Lung (tissue), 11 donors: Measurements from ENCODE around the gene PRIM2. TPM values are rescaled to one million over a fixed set of nuclear protein-coding genes. Genes with fewer than 3 reads are reported as not detected.
"Not testable (repeated sequence)": the region's sequence is repeated elsewhere in the genome, so short reads cannot be mapped to it uniquely, and the experiment has no call there.

ENCODE experiments used
- ATAC-seq: fragments of 200-7000 bp; cut with Tn5 transposase; one replicate; pipeline ENCODE4 v1.9.1; 2020; ENCODE audit warnings: moderate number of reproducible peaks; ENCODE audit not compliant: insufficient read depth, low FRiP score
- DNase-seq, 3 donors: peaks; one replicate each; pipeline ENCODE4 v3.0.0-alpha.2; 2013 to 2017
- H3K27ac ChIP-seq, 2 donors: one replicate each; pipeline ENCODE4 v1.5.1; 2013; ENCODE audit warnings: mild to moderate bottlenecking in 2 of 2, moderate library complexity in 2 of 2, control low read depth in 1 of 2, inconsistent platforms in 1 of 2, low read depth in 1 of 2, low read length in 1 of 2
- H3K27me3 ChIP-seq, 3 donors: one replicate each; pipeline ENCODE4 v1.5.1; 2013; ENCODE audit warnings: low read length in 2 of 3; ENCODE audit not compliant: control insufficient read depth in 3 of 3, insufficient read depth in 3 of 3
- H3K36me3 ChIP-seq, 4 donors: one replicate each; pipeline ENCODE4 v1.5.1; 2013; ENCODE audit warnings: low read length in 4 of 4, mild to moderate bottlenecking in 1 of 4, moderate library complexity in 1 of 4; ENCODE audit not compliant: control insufficient read depth in 4 of 4, insufficient read depth in 4 of 4
- H3K4me1 ChIP-seq, 5 donors: one replicate each; pipeline ENCODE4 v1.5.1; 2013; ENCODE audit warnings: low read length in 5 of 5, mild to moderate bottlenecking in 2 of 5, moderate library complexity in 1 of 5; ENCODE audit not compliant: control insufficient read depth in 5 of 5, insufficient read depth in 5 of 5
- H3K4me3 ChIP-seq: one replicate; pipeline ENCODE4 v1.5.1; 2013; ENCODE audit warnings: mild to moderate bottlenecking, control low read depth, moderate library complexity
- H3K9ac ChIP-seq, 2 donors: one replicate each; pipeline ENCODE4 v1.5.1; 2013; ENCODE audit warnings: low read length in 2 of 2, control low read depth in 1 of 2; ENCODE audit not compliant: insufficient read depth in 1 of 2
- H3K9me3 ChIP-seq, 4 donors: one replicate each; pipeline ENCODE4 v1.5.1; 2013; ENCODE audit warnings: low read length in 3 of 4, mild to moderate bottlenecking in 1 of 4, moderate library complexity in 1 of 4; ENCODE audit not compliant: control insufficient read depth in 4 of 4, insufficient read depth in 3 of 4
- WGBS, 2 donors: extraction: QIAGEN DNeasy Blood & Tissue Kit; methylation state at CpG; one replicate each; pipeline ENCODE4 v1.1.7; 2013; 5-methylcytosine and 5-hydroxymethylcytosine counted together
- polyA plus RNA-seq, 2 donors: library from polyadenylated mRNA; stranded (reverse); fragments of 200-250 nt; gene quantifications; one replicate each; pipeline ENCODE4 v1.2.1, GENCODE V29; 2013
- small RNA-seq: library from RNA; depleted of rRNA; stranded (forward); fragments of <200 nt; gene quantifications from one replicate; pipeline ENCODE3, GENCODE V24; 2014; ENCODE audit warnings: low replicate concordance
- total RNA-seq, 2 donors: library from RNA; depleted of rRNA in 1 of 2; stranded (reverse); fragments of >200 nt in 1 of 2; gene quantifications; one replicate each; pipeline ENCODE4 v1.2.1, GENCODE V29; 2014 to 2021
- donor health status: Bipolar disorder and iron deficiency.
- donor health status: healthy.
- donor health status: DM: yes; HTN: yes; CAD: no.

PRIM2 gene
- total and polyA plus RNA-seq, 4 donors = 4.0 to 21.8 (median 6.6) TPM

DNA sequence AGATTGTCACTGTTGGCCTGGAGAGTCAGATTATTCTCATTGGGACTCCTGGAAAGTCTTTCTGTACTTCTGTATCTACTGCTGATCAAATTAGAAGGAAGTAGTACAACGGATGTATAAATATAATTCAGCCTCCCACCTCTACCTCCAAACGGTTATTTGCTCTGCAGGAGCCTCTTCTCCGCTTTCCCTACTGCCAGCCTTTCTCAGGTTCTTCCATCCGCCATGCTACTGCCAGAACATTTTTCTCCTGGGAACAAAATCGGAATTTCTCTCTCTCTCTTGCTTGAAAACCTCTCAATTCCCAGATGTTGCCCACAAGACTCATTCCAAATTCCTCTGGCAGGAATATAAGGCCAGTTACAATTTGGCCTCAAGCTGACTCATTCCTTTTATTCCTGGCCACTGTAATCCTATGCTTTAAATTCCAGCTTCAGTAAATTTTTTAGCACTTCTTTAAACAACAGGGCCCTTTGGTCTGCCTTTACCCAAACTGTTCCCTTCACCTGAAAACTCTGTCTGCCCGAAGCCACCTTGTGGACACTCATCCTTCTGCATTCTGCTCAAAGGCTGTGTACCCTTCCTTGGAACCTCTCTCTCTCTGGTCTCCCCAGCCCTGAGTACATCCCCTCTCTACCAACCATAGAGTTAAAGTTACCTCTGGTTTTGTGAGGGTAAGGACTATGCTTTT, 354.7 kb downstream of the PRIM2 start:
- not testable (repeated sequence) for H3K27ac ChIP-seq, H3K9ac ChIP-seq, DNase-seq, H3K9me3 ChIP-seq, H3K4me1 ChIP-seq, ATAC-seq, H3K4me3 ChIP-seq, H3K36me3 ChIP-seq, H3K27me3 ChIP-seq
- WGBS, 2 donors = 73 to 80% methylated on average over 6 of the region's 6 CpGs

DNA sequence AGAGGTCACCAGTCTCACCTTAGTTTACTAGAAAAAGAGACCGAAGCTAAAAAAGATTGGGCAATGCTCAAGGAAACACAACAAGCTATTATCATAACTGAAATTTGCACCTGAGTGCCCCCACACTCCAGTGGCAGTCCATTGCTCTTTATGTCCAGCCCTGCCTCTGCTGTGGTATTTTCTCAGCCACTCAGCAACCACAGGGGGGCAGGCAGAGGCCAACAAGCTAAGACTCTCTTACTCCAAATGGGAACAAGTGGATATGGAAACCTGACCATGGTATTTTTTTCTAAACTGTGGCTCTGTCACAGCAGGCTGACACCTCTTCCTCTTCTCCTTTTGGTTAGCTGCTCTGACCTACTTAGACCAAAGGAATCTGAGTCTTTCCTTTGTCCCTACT, 355.9 kb downstream of the PRIM2 start:
- not testable (repeated sequence) for H3K36me3 ChIP-seq, ATAC-seq, H3K27me3 ChIP-seq, H3K9ac ChIP-seq, H3K4me3 ChIP-seq, H3K4me1 ChIP-seq, DNase-seq, H3K27ac ChIP-seq, H3K9me3 ChIP-seq
- 70 to 78% methylated on average over 1 of the region's 1 CpG for WGBS, 2 donors

DNA sequence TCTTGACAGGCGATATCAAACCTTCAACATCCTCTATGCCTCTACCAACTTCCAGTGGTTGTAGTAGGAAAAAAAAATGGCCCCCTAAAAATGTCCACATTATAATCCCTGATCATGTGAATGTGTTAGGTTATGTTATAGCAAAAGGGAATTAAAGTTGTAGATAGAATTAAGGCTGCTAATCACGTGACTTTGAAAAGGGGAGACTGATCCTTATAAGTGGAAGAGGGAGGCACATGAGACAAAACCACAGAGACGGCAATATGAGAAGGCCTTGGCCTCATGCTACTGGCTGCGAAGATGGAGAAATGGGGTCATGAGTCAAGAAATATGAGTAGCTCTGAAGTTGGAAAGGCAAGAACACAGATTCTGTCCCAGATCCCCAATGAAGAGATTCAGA, 358.0 kb downstream of the PRIM2 start:
- H3K4me3 ChIP-seq, DNase-seq, H3K9ac ChIP-seq, H3K27ac ChIP-seq, H3K4me1 ChIP-seq, ATAC-seq, H3K9me3 ChIP-seq, H3K27me3 ChIP-seq, H3K36me3 ChIP-seq: not testable (repeated sequence)
- WGBS, 2 donors = 88 to 89% methylated on average over 4 of the region's 4 CpGs

DNA sequence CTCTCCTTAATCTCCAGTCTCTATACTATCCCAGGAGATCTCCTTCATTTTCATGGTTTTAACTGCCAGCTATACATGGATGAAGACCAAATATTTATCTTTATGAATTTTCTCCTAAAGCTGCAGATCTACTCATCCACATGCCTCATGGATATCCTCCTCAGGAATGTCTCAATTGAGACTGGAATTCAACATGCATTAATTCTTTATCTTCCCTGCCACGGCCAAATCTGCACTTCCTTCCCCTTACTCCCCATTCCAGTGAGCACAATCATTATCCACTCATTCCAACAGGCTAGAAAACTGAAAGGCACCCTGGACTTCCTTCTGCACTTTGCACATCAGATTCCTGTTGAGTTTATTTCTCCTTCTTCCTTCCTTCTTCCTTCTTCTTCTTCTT, 379.0 kb downstream of the PRIM2 start:
- not testable (repeated sequence) for H3K4me1 ChIP-seq, H3K9ac ChIP-seq, DNase-seq, H3K9me3 ChIP-seq, H3K27ac ChIP-seq, H3K36me3 ChIP-seq, H3K27me3 ChIP-seq, ATAC-seq, H3K4me3 ChIP-seq
- 30% methylated on average over 1 of the region's 1 CpG; no CpG with 5 or more reads in 1 of the 2 donors for WGBS, 2 donors

Small RNAs within 50 kb of the gene (small RNA-seq; reads per million reads assigned to genes)
- gene MIR548U = not detected

Other genes with a start within 250 kb of the PRIM2 start
- gene ZNF451, start 227.4 kb upstream of the PRIM2 start, total RNA-seq = 100 to 1,000 TPM in 1 of 2 donors, 10 to 100 TPM in 1; 41.3 to 133 TPM
- 10 to 100 TPM in 1 of 2 donors, 1 to 10 TPM in 1; 9.1 to 12.9 TPM for gene ZNF451, start 227.4 kb upstream of the PRIM2 start, polyA plus RNA-seq
- gene BAG2, start 145.3 kb upstream of the PRIM2 start, total RNA-seq = 1 to 10 TPM; 6.9 to 8.0 TPM
- gene BAG2, start 145.3 kb upstream of the PRIM2 start, polyA plus RNA-seq = 1 to 10 TPM; 2.4 to 2.6 TPM
- gene RAB23, start 95.3 kb upstream of the PRIM2 start, total RNA-seq = 10 to 100 TPM in 1 of 2 donors, 1 to 10 TPM in 1; 9.2 to 26.7 TPM
- gene RAB23, start 95.3 kb upstream of the PRIM2 start, polyA plus RNA-seq = 1 to 10 TPM; 4.2 to 4.7 TPM